ENCODE measurements around the gene MAP2K7. TPM values are rescaled to one million over a fixed set of nuclear protein-coding genes. Genes with fewer than 3 reads are reported as not detected.

MAP2K7 gene
- total RNA-seq, 2 experiments from 2014 or later: 34.9 to 35.7 TPM

Other genes starting within 250 kb of the MAP2K7 start
- gene RETN, start 234.8 kb upstream of the MAP2K7 start, total RNA-seq: not detected
- gene MCEMP1, start 226.8 kb upstream of the MAP2K7 start, total RNA-seq: not detected
- 10 to 100 TPM; 71.1 to 73.2 TPM for gene TRAPPC5, start 223.0 kb upstream of the MAP2K7 start, total RNA-seq
- gene FCER2, start 201.7 kb upstream of the MAP2K7 start, total RNA-seq: 1 to 10 TPM; 1.8 to 2.5 TPM
- not detected for gene CLEC4G, start 171.8 kb upstream of the MAP2K7 start, total RNA-seq
- gene CD209, start 156.3 kb upstream of the MAP2K7 start, total RNA-seq: not detected
- not detected for gene CLEC4M, start 140.6 kb upstream of the MAP2K7 start, total RNA-seq
- 1 to 10 TPM; 5.3 to 6.0 TPM for gene EVI5L, start 73.7 kb upstream of the MAP2K7 start, total RNA-seq
- gene PRR36, start 29.5 kb upstream of the MAP2K7 start, total RNA-seq: under 1 TPM; 0.06 to 0.17 TPM
- gene LRRC8E, start 15.4 kb upstream of the MAP2K7 start, total RNA-seq: not detected
- gene TGFBR3L, start 11.0 kb downstream of the MAP2K7 start, total RNA-seq: 1 to 10 TPM; 7.6 to 9.3 TPM
- 10 to 100 TPM; 16.4 to 17.3 TPM for gene SNAPC2, start 16.5 kb downstream of the MAP2K7 start, total RNA-seq
- gene CTXN1, start 22.3 kb downstream of the MAP2K7 start, total RNA-seq: under 1 TPM; 0.69 to 0.91 TPM
- gene TIMM44, start 39.8 kb downstream of the MAP2K7 start, total RNA-seq: 100 to 1,000 TPM; 115 to 118 TPM
- 100 to 1,000 TPM; 166 to 169 TPM for gene ELAVL1, start 101.8 kb downstream of the MAP2K7 start, total RNA-seq
- gene CCL25, start 148.9 kb downstream of the MAP2K7 start, total RNA-seq: not detected
- not detected for gene FBN3, start 245.7 kb downstream of the MAP2K7 start, total RNA-seq

All from activated CD8-positive, alpha-beta memory T cell treated with anti-CD3 and anti-CD28 coated beads for 36 hours (primary cell).